ENCODE results near the gene SCAP. TPM values are rescaled to one million over a fixed set of nuclear protein-coding genes. Genes with fewer than 3 reads are reported as not detected.

Gene SCAP
- total RNA-seq, 4 donors from 2014 or later: 73.4 to 128 (median 88.4) TPM

DNA sequence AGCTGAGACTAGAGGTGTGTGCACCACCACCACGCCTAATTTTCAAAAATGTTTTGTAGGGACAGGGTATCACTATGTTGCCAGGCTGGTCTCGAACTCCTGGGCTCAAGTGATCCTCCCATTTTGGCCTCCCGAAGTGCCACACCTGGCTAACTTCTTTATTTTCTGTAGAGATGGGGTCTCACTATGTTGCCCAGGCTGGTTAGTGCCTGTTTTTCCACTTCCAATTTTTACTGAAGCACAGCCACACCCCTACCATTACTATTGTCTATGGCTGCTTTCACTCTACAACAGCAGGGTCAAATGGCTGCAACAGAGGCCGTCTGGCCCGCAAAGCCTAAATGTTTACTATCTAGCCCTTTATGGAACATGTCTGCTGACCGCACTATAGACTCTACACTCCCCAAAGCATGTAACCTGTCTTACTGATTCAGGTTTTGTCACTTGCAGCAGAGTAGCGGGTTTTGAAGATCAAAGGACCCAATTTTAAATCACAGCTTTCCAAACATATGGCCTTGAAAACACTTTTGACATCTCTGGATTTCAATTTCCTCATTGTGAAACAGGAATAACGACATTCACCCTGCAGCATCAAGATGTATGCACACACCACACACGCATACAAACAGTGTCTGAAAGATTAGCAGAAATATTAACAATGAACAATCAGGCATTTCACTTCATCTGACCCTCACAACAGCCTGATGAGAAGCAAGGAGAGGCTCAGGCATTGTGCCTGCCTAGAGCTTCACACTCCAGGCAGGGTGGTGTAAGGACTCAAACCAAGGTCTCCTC lies 46.1 kb downstream of the SCAP start:
- WGBS, 2 donors: 72 to 77% methylated on average over 9 of the region's 9 CpGs
- Histone ChIP-seq H3K27ac (no peak overlapping the region), H3K4me3 (no peak overlapping the region), H3K4me1 (peaks cover 0 to 2% (median 0%) of the 10 kb centered on the region in 4 donors), H3K27me3 (no peaks in the 10 kb centered on the region), H3K36me3 (peaks cover 0 to 83% (median 4%) of the 10 kb centered on the region in 3 donors), H3K9me3 (no peaks in the 10 kb centered on the region)
- no peak for TF ChIP-seq EP300 (IDR thresholded peaks at IDR 0.05)
- no peak for TF ChIP-seq POLR2A (IDR thresholded peaks at IDR 0.05)
- TF ChIP-seq, protein P1, sequence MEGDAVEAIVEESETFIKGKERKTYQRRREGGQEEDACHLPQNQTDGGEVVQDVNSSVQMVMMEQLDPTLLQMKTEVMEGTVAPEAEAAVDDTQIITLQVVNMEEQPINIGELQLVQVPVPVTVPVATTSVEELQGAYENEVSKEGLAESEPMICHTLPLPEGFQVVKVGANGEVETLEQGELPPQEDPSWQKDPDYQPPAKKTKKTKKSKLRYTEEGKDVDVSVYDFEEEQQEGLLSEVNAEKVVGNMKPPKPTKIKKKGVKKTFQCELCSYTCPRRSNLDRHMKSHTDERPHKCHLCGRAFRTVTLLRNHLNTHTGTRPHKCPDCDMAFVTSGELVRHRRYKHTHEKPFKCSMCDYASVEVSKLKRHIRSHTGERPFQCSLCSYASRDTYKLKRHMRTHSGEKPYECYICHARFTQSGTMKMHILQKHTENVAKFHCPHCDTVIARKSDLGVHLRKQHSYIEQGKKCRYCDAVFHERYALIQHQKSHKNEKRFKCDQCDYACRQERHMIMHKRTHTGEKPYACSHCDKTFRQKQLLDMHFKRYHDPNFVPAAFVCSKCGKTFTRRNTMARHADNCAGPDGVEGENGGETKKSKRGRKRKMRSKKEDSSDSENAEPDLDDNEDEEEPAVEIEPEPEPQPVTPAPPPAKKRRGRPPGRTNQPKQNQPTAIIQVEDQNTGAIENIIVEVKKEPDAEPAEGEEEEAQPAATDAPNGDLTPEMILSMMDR (IDR thresholded peaks at IDR 0.05): no peak
- no peak for DNase-seq (ENCODE audit: low spot score in 2 of 2)

DNA sequence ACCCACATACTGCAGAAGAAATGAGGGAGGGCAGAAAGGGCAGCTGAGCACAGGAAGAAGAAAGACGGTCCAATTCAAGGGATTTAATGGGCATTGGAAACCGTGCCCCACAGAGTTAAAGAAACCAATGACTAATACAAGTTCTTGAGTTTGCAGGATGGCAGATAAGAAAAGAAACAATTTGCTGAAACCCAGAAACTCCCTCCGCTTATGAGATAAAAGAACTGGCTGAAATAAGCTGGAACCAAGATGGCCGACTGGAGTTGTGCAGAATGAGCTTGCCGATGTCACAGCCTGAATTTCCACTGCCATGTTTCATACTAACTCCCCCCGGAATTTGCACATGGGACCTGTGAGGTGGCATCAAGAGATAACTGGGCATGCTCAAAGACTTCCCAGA lies 47.1 kb downstream of the SCAP start:
- no peak overlapping the region for H3K27ac ChIP-seq
- no peak overlapping the region for H3K4me3 ChIP-seq
- DNase-seq (ENCODE audit: low spot score in 2 of 2): no peak
- no peaks in the 10 kb centered on the region for H3K27me3 ChIP-seq
- TF ChIP-seq POLR2A (IDR thresholded peaks at IDR 0.05) (no peak), EP300 (IDR thresholded peaks at IDR 0.05) (no peak)
- TF ChIP-seq, protein P1 (IDR thresholded peaks at IDR 0.05): no peak
- 73 to 81% methylated on average over 6 of the region's 6 CpGs for WGBS, 2 donors
- H3K4me1 ChIP-seq: peaks cover 0 to 2% (median 0%) of the 10 kb centered on the region in 4 donors
- H3K9me3 ChIP-seq: no peaks in the 10 kb centered on the region
- H3K36me3 ChIP-seq: peaks cover 0 to 83% (median 4%) of the 10 kb centered on the region in 3 donors

DNA sequence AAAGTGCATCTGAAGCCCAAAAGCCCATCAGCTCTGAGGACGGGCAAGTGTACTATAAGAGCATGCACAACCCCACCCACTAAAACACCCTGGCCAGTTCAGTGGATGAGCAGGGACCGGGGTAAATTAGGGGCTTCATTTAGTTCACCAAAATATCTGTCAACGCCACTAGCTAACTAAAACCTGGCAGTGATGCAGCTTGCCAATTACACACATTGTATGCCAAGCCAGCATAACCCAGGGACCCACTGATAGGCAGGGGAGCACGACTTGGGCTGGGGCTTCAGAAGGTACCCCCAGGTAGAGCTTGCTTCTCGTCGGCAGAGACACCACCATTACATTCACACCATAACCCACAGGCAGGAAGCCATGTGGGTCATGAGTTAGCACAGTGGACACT lies 47.9 kb downstream of the SCAP start:
- H3K27me3 ChIP-seq: no peaks in the 10 kb centered on the region
- H3K4me1 ChIP-seq: peaks cover 0 to 2% (median 0%) of the 10 kb centered on the region in 4 donors
- H3K4me3 ChIP-seq: no peak overlapping the region
- no peak for DNase-seq (ENCODE audit: low spot score in 2 of 2)
- no peak overlapping the region for H3K27ac ChIP-seq
- TF ChIP-seq, protein P1 (IDR thresholded peaks at IDR 0.05): no peak
- TF ChIP-seq EP300 (IDR thresholded peaks at IDR 0.05): no peak
- peaks cover 0 to 83% (median 4%) of the 10 kb centered on the region in 3 donors for H3K36me3 ChIP-seq
- H3K9me3 ChIP-seq: no peaks in the 10 kb centered on the region
- WGBS, 2 donors: 94 to 98% methylated on average over 6 of the region's 6 CpGs

DNA sequence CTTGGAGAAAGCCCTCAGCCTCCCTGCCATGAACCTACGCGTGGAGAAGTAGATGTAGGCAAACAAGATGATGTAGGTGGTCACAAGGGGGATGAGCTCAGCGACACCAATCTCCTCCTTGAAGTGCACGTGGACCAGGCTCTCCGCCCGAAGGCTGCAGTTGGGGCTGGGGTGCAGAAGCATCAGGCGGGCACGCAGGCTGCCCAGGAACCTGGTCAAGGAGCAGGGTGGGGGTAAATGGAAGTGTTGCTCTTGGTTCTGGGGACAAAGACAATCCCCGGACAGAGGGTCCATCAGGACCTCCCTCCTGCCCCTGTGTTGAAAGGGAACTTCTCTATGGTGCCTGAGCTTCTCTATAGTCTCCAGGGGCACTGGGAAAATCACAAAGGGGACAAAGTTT lies 49.8 kb downstream of the SCAP start:
- no peak for DNase-seq (ENCODE audit: low spot score in 2 of 2)
- 88 to 90% methylated on average over 9 of the region's 9 CpGs for WGBS, 2 donors
- H3K4me1 ChIP-seq: peaks cover 0 to 17% (median 11%) of the 10 kb centered on the region in 4 donors
- no peak overlapping the region for H3K27ac ChIP-seq
- H3K9me3 ChIP-seq: no peaks in the 10 kb centered on the region
- no peak overlapping the region for H3K4me3 ChIP-seq
- TF ChIP-seq EP300 (IDR thresholded peaks at IDR 0.05) (no peak), POLR2A (IDR thresholded peaks at IDR 0.05) (no peak)
- TF ChIP-seq, protein P1 (IDR thresholded peaks at IDR 0.05): no peak
- no peaks in the 10 kb centered on the region for H3K27me3 ChIP-seq
- peaks cover 0 to 76% (median 4%) of the 10 kb centered on the region in 3 donors for H3K36me3 ChIP-seq

DNA sequence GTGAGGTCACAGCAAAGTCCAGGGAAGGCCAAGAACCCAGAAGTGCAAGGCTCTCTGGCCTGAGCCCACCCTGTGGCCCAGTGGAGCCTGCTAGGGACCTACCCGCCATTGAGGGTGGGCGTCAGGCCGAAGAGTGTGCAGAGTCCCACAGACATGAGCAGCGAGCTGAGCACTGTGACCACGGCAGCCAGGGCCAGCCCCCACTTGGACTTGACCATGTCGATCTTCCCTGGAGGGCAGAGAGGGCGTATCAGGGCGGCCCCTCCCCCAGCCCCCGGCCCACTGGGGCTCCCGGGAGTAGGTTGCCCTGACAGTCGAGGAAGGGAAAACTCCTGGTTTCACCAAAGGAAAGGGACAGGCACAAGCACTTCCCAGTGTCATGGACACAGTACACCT lies 50.4 kb downstream of the SCAP start:
- Histone ChIP-seq H3K4me1 (peaks cover 0 to 22% (median 11%) of the 10 kb centered on the region in 4 donors), H3K36me3 (peaks cover 0 to 82% (median 4%) of the 10 kb centered on the region in 3 donors), H3K27ac (no peak overlapping the region), H3K27me3 (no peaks in the 10 kb centered on the region), H3K9me3 (no peaks in the 10 kb centered on the region), H3K4me3 (no peak overlapping the region)
- 79 to 87% methylated on average over 6 to 11 of the region's 11 CpGs for WGBS, 2 donors
- TF ChIP-seq, protein P1 (IDR thresholded peaks at IDR 0.05): no peak
- TF ChIP-seq EP300 (IDR thresholded peaks at IDR 0.05): no peak
- TF ChIP-seq POLR2A (IDR thresholded peaks at IDR 0.05): no peak
- no peak for DNase-seq (ENCODE audit: low spot score in 2 of 2)

Measured in tibial nerve (tissue), 4 donors.